ENCODE results near the gene LLGL1.

LLGL1 gene

DNA sequence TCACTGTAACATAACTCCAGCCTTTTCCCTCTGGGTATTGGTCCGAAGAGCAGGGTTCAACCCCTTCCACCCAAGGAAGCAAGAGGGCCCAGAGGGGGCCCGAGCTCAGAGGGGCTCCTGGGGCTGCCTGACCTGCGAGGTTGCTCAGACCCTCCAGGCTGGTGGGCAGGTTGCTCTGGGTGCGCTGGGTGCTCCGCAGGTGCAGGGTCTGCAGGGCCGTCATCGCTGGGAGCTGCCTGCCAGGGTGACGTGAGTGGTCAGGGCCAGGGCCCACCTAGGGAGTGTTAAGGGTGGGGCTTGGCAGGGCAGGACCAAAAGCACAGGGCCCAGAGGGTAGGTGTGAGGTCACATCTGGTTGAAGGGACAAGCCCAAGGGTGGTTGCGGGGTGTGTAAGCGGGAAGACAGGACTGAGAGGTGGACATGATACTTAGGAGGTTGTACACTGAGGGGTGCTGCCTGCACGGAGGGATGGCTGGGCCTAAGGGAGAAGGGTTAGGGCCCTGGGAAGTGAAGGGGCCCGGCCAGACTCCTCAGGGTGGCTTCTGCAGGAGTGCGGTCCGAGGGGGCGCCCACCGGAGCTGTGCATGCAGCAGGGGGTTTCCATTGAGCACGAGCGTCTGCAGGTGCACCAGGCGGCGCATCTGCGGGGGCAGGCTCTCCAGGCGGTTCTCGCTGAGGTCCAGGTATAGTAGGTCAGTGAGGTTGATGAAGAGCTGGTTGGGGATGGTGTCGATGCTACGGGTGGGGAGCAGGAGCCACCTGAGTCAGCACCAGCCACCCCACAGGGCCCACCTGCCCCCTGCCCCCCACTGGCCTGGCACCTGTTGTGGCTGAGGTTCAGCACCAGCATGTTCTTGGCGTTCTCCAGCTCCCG, 28.7 kb downstream of the LLGL1 start:
- no peak for DNase-seq

- DNase-seq = no peak
Observed at GRCh38 chr17:18254888-18255649, 29.6 kb downstream of the LLGL1 start.

GRCh38 chr17:18256351-18256750, 30.9 kb downstream of the LLGL1 start:
- DNase-seq = no peak

- DNase-seq = no peak
Observed at GRCh38 chr17:18256776-18257175, 31.3 kb downstream of the LLGL1 start.

- DNase-seq = peak; percentile 78
Observed at GRCh38 chr17:18257268-18257981, 32.0 kb downstream of the LLGL1 start.

GRCh38 chr17:18257982-18258355, 32.5 kb downstream of the LLGL1 start:
- DNase-seq = peak; percentile 78

- DNase-seq = peak; percentile 59
Observed at GRCh38 chr17:18258356-18259038, 33.1 kb downstream of the LLGL1 start, which contains the start of gene FLII. Gene FLII, minus strand, starts transcription at chr17:18258738. Its CDS starts 48 bp downstream, at chr17:18258690.

GRCh38 chr17:18259621-18260331, 34.3 kb downstream of the LLGL1 start:
- DNase-seq = no peak

DNA sequence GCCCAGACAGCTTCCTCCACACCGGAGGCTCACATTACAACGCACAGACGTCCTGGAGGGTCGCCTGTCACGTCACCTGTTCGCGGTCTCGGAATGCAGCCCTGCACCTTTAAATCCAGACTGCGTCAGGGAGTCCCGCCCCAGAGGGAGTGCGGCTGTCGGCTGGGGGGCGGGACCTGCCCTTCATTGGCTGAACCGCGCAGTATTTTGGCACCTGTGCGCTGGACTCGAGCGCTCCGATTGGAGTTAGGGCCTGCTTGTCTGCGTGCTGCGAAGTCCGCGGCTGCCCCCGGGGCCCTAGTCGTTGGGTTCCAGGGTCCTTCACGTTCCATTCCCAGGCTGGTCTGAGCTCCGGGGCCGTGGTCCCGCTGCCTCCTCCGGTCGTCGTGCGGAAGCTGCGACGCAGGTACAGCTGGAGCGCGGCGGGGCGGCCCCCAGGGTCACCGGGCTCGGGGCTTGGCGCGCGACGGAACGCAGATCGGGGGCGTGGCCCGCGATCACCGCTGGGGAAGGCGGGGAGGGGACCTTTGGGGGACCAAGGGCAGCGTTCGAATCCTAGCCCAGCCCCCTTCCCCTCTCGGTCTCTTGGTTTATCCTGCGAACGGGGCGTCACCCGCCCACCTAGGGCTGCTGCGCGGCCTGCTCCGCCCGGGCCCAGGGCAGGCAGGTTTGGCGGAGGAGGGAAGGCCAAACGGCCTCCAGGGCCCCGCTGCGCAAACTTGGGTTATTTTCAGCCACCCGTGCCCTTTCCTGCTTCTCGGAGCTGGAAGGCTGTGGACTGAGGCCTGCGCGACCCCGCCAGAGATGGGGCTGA, 35.1 kb downstream of the LLGL1 start, which contains the start of gene MIEF2:
Gene MIEF2 (plus strand): TSS at position 331 of the 814 bp plus-strand sequence. CDS start 2,059 bp downstream, outside the sequence.
- DNase-seq = peak; percentile 97

DNA sequence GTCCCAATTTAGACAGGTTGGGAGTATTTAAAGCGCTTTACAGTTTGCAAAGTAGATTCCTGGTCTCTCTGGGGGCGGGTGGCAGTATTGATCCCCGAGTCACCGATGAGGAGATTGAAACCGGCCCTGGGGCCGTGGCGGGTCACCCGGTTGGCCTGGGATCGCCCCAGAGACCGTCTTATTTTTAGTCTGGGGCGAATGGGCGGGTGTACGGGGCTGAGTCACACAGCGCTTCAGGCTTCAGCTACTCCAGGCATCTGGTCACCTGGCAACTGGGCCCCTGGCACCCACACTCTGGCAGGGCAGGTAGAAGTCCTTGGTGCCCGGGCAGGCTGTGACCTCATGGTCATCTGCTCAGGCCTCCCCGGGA, 35.7 kb downstream of the LLGL1 start:
- peak; percentile 63 for DNase-seq

DNA sequence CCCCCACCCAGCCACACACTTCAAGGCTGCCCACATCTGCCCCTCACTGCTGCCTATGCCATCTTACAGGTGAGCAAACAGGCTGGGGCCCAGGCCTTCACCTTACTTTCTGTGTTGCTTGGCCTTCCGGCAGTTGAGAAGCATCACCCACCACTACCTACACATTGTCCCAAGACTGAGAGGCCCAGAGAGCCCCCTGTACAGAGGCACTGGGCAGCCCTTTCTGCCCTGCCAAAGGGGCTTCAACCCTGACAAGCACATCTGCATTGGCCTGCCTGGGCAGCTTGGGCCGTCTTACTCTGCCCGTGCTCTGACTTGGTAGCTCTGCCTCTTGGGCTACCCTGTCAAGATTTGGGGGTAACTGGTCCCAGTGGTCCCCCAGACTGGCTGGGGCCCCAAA, 36.2 kb downstream of the LLGL1 start:
- no peak for DNase-seq

- no peak for DNase-seq
Observed at GRCh38 chr17:18262111-18262510, 36.7 kb downstream of the LLGL1 start.

GRCh38 chr17:18262641-18263040, 37.2 kb downstream of the LLGL1 start:
- DNase-seq = no peak

DNA sequence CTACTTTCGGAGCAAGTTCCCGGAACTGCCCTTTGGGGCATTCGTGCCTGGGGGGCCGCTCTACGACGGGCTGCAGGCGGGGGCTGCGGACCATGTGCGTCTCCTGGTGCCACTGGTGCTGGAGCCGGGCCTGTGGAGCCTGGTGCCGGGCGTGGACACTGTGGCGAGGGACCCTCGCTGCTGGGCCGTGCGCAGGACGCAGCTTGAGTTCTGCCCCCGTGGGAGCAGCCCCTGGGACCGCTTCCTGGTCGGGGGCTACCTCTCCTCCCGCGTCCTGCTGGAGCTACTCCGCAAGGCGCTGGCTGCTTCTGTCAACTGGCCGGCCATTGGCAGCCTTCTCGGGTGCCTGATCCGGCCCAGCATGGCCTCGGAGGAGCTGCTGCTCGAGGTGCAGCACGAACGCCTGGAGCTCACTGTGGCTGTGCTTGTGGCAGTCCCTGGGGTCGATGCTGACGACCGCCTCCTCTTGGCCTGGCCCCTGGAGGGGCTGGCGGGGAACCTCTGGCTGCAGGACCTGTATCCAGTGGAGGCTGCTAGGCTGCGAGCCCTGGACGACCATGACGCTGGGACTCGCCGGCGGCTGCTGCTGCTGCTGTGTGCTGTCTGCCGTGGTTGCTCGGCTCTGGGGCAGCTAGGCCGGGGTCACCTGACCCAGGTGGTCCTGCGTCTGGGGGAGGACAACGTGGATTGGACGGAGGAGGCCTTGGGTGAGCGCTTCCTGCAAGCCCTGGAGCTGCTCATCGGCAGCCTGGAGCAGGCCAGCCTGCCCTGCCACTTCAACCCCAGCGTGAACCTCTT, 38.6 kb downstream of the LLGL1 start:
- no peak for DNase-seq

GRCh38 chr17:18267366-18267765, 41.9 kb downstream of the LLGL1 start:
- DNase-seq = no peak

DNA sequence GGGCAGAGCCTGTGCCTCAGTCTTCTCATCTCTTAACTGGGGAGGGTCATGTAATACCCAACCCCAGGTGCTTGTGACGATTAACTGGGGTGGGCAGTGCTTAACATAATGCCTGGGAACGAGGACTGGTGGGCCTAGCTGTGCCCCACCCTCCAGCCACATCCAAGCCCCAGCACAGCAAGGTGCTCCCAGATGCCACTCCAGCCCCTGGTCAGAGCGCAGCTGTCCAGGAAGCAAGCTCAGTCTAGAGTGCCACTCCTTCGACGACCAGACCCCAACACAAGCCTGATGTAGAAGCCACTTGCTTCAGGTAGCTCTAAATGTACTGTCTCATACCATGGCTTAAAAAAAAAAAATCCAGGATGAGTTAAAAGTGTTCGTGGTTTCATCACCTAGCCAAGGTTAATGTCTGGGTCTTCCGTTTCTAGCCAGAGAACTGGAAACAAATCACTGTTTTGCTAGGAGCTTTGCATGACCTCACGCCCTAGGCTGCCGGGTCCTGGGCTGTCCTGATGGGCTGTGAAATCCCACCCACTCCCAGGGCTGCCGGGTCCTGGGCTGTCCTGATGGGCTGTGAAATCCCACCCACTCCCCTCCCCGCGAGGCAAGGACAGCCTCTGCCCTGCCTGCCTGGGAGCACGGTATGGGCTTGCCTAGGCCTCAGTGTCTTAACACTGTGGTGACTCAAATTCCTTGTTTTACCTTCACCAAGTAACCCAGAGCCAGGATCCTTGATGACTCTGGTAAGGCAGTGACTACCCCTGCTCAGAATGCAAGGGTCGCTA, 42.7 kb downstream of the LLGL1 start:
- DNase-seq = no peak

- DNase-seq = no peak
Observed at GRCh38 chr17:18270046-18270931, 44.9 kb downstream of the LLGL1 start.

DNA sequence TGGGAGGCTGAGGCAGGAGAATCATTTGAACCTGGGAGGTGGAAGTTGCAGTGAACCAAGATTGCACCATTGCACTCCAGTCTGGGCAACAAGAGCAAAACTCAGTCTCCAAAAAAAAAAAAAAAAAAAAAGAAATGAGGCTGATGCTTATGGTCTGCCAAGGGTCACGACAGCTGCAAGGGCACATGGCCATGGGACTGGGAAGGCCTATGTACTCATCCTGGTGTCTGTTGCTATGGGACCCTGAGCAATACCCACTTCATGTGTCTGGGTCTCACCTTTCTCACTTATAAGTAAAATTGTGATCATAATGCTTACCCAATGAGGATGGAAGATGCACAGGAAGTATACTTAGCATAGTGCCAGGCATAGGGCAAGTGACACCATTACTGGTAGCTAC, 51.6 kb downstream of the LLGL1 start:
- DNase-seq = no peak
